ENCODE results near the gene TCF4.

The TCF4 gene

GRCh38 chr18:55585065-55585919, 2.7 kb downstream of the TCF4 start:
- DNase-seq = peak; percentile 67

GRCh38 chr18:55584201-55584600, 3.8 kb downstream of the TCF4 start:
- DNase-seq = peak; percentile 64

- peak; percentile 96 for DNase-seq
Measured at GRCh38 chr18:55582325-55582724, 5.7 kb downstream of the TCF4 start.

- DNase-seq = peak; percentile 43
Measured at GRCh38 chr18:55579501-55580270, 8.3 kb downstream of the TCF4 start.

- DNase-seq = peak; percentile 88
Measured at GRCh38 chr18:55577812-55578539, 10.0 kb downstream of the TCF4 start.

GRCh38 chr18:55576001-55576400, 12.0 kb downstream of the TCF4 start:
- DNase-seq = no peak

- DNase-seq = no peak
Measured at GRCh38 chr18:55575066-55575465, 12.9 kb downstream of the TCF4 start.

GRCh38 chr18:55573386-55573785, 14.6 kb downstream of the TCF4 start:
- no peak for DNase-seq

GRCh38 chr18:55570966-55571365, 17.0 kb downstream of the TCF4 start:
- DNase-seq = no peak

GRCh38 chr18:55566456-55566935, 21.5 kb downstream of the TCF4 start:
- no peak for DNase-seq

- peak; percentile 57 for DNase-seq
Measured at GRCh38 chr18:55559739-55560138, 28.3 kb downstream of the TCF4 start.

- peak; percentile 72 for DNase-seq
Measured at GRCh38 chr18:55557211-55557610, 30.8 kb downstream of the TCF4 start.

- no peak for DNase-seq
Measured at GRCh38 chr18:55555395-55556027, 32.5 kb downstream of the TCF4 start.

GRCh38 chr18:55552526-55553189, 35.3 kb downstream of the TCF4 start:
- DNase-seq = peak; percentile 98

- DNase-seq = no peak
Measured at GRCh38 chr18:55551227-55551626, 36.8 kb downstream of the TCF4 start.

- no peak for DNase-seq
Measured at GRCh38 chr18:55550471-55550870, 37.5 kb downstream of the TCF4 start.

- peak; percentile 65 for DNase-seq
Measured at GRCh38 chr18:55549474-55550104, 38.4 kb downstream of the TCF4 start.

- DNase-seq = peak; percentile 69
Measured at GRCh38 chr18:55547705-55548056, 40.3 kb downstream of the TCF4 start.

- peak; percentile 72 for DNase-seq
Measured at GRCh38 chr18:55546851-55547704, 40.9 kb downstream of the TCF4 start.

GRCh38 chr18:55544014-55544413, 44.0 kb downstream of the TCF4 start:
- DNase-seq = peak; percentile 81
